ENCODE data around the gene CA14.
"Not testable (repeated sequence)": the region's sequence is repeated elsewhere in the genome, so short reads cannot be mapped to it uniquely, and the experiment has no call there.

The CA14 gene

GRCh38 chr1:150281758-150282557, 24.4 kb downstream of the CA14 start, which contains the start of gene CIART:
CIART (plus strand) TSS chr1:150282554; CDS start chr1:150283268, 714 bp downstream.
- peak; percentile 71 for DNase-seq

GRCh38 chr1:150282558-150282958, 25.0 kb downstream of the CA14 start:
- DNase-seq: no peak

- DNase-seq: no peak
Observed at GRCh38 chr1:150283260-150283659, 25.7 kb downstream of the CA14 start.

- DNase-seq: no peak
Observed at GRCh38 chr1:150288382-150288781, 30.8 kb downstream of the CA14 start.

- DNase-seq: no peak
Observed at GRCh38 chr1:150288822-150289221, 31.2 kb downstream of the CA14 start.

GRCh38 chr1:150293433-150294253, 36.1 kb downstream of the CA14 start, which contains the start of gene MRPS21:
MRPS21 (plus strand) TSS chr1:150293861; CDS start chr1:150294367, 506 bp downstream.
- peak; percentile 74 for DNase-seq

GRCh38 chr1:150295476-150295875, 37.9 kb downstream of the CA14 start:
- DNase-seq: no peak

- no peak for DNase-seq
Observed at GRCh38 chr1:150299716-150300115, 42.1 kb downstream of the CA14 start.

GRCh38 chr1:150302338-150302737, 44.8 kb downstream of the CA14 start:
- DNase-seq: no peak

GRCh38 chr1:150302902-150303301, 45.3 kb downstream of the CA14 start:
- DNase-seq: no peak

- DNase-seq: not testable (repeated sequence)
Observed at GRCh38 chr1:150308585-150308984, 51.0 kb downstream of the CA14 start.

- no peak for DNase-seq
Observed at GRCh38 chr1:150309758-150310508, 52.4 kb downstream of the CA14 start.

- no peak for DNase-seq
Observed at GRCh38 chr1:150311762-150312161, 54.2 kb downstream of the CA14 start.
